NCI-H2227 treated with DMSO at 0.1 percent for 48 hours (cell line): Measurements from ENCODE around the gene AWAT2.

Experiments used
- DNase-seq: peaks from one replicate; lab custom pipeline; 2025; lab: John Stamatoyannopoulos, UW

The AWAT2 gene

GRCh38 chrX:69996113-69996468 is 53.6 kb downstream of the AWAT2 start:
- no peak for DNase-seq

GRCh38 chrX:69995362-69996112 is 54.2 kb downstream of the AWAT2 start:
- DNase-seq = no peak

GRCh38 chrX:69993494-69993893 is 56.2 kb downstream of the AWAT2 start:
- no peak for DNase-seq

GRCh38 chrX:69991685-69992084 is 58.1 kb downstream of the AWAT2 start:
- no peak for DNase-seq
